ENCODE measurements around the gene ABCA13.

The ABCA13 gene

GRCh38 chr7:48518092-48518491, 346.8 kb downstream of the ABCA13 start:
- no peak for DNase-seq (ENCODE audit: low read depth)

GRCh38 chr7:48522692-48523091, 351.4 kb downstream of the ABCA13 start:
- DNase-seq (ENCODE audit: low read depth), result no peak

- no peak for DNase-seq (ENCODE audit: low read depth)
Observed at GRCh38 chr7:48525736-48526732, 354.8 kb downstream of the ABCA13 start.

GRCh38 chr7:48528646-48529045, 357.4 kb downstream of the ABCA13 start:
- DNase-seq (ENCODE audit: low read depth), result no peak

- DNase-seq (ENCODE audit: low read depth), result no peak
Observed at GRCh38 chr7:48537561-48537960, 366.3 kb downstream of the ABCA13 start.

GRCh38 chr7:48540746-48541145, 369.5 kb downstream of the ABCA13 start:
- no peak for DNase-seq (ENCODE audit: low read depth)

GRCh38 chr7:48548667-48549066, 377.4 kb downstream of the ABCA13 start:
- no peak for DNase-seq (ENCODE audit: low read depth)

- DNase-seq (ENCODE audit: low read depth), result no peak
Observed at GRCh38 chr7:48551652-48552051, 380.4 kb downstream of the ABCA13 start.

GRCh38 chr7:48563334-48563733, 392.1 kb downstream of the ABCA13 start:
- no peak for DNase-seq (ENCODE audit: low read depth)

- DNase-seq (ENCODE audit: low read depth), result no peak
Observed at GRCh38 chr7:48575516-48575915, 404.3 kb downstream of the ABCA13 start.

- DNase-seq (ENCODE audit: low read depth), result no peak
Observed at GRCh38 chr7:48587475-48587874, 416.2 kb downstream of the ABCA13 start.

GRCh38 chr7:48594349-48594748, 423.1 kb downstream of the ABCA13 start:
- DNase-seq (ENCODE audit: low read depth), result no peak

GRCh38 chr7:48595756-48596155, 424.5 kb downstream of the ABCA13 start:
- no peak for DNase-seq (ENCODE audit: low read depth)

GRCh38 chr7:48610705-48611104, 439.4 kb downstream of the ABCA13 start:
- no peak for DNase-seq (ENCODE audit: low read depth)

- DNase-seq (ENCODE audit: low read depth), result peak; percentile 7
Observed at GRCh38 chr7:48611993-48612392, 440.7 kb downstream of the ABCA13 start.

GRCh38 chr7:48617508-48617907, 446.2 kb downstream of the ABCA13 start:
- no peak for DNase-seq (ENCODE audit: low read depth)

- DNase-seq (ENCODE audit: low read depth), result no peak
Observed at GRCh38 chr7:48617993-48618392, 446.7 kb downstream of the ABCA13 start.

- DNase-seq (ENCODE audit: low read depth), result no peak
Observed at GRCh38 chr7:48621076-48621475, 449.8 kb downstream of the ABCA13 start.

GRCh38 chr7:48627164-48627563, 455.9 kb downstream of the ABCA13 start:
- no peak for DNase-seq (ENCODE audit: low read depth)

GRCh38 chr7:48628793-48629349, 457.6 kb downstream of the ABCA13 start:
- no peak for DNase-seq (ENCODE audit: low read depth)

- DNase-seq (ENCODE audit: low read depth), result no peak
Observed at GRCh38 chr7:48634116-48634632, 462.9 kb downstream of the ABCA13 start.

GRCh38 chr7:48635796-48636195, 464.5 kb downstream of the ABCA13 start:
- no peak for DNase-seq (ENCODE audit: low read depth)

GRCh38 chr7:48636391-48637015, 465.2 kb downstream of the ABCA13 start:
- DNase-seq (ENCODE audit: low read depth), result no peak

All from iris pigment epithelial cell (primary cell).